ENCODE measurements around the gene STX11. TPM values are rescaled to one million over a fixed set of nuclear protein-coding genes. Genes with fewer than 3 reads are reported as not detected.

Gene STX11
- total RNA-seq, 1 experiment from 2014 or later = 3.2 TPM

- no peaks in the 10 kb centered on the region for H3K36me3 ChIP-seq (ENCODE audit: control insufficient read depth, insufficient read depth, low read length)
- H3K27ac ChIP-seq (ENCODE audit: low read length) = no peak overlapping the region
- ATAC-seq (no peak), DNase-seq (ENCODE audit: low read depth, low spot score) (no peak)
- BruUV-seq (replicated peaks) = no TSS peak
- H3K4me3 ChIP-seq (ENCODE audit: low read depth in 2 of 2, low read length in 2 of 2) = no peak overlapping the region
- in situ Hi-C loops (cut with HindIII; ENCODE audit: low pct_unique_long_range_greater_than_20kb, low sequenced_read_pairs) (no loop called here), intact Hi-C loops (cut with micrococcal nuclease; ENCODE audit: unreplicated experiment) (no loop called here)
- no peaks in the 10 kb centered on the region for H3K4me1 ChIP-seq (ENCODE audit: control insufficient read depth, insufficient read depth, low read length)
- ChIA-PET CTCF (no interaction called here), POLR2A (no interaction called here)
- H3K9me3 ChIP-seq (ENCODE audit: control insufficient read depth, insufficient read depth, low read depth, low read length) = no peaks in the 10 kb centered on the region
- no peak for TF ChIP-seq SIN3A (IDR thresholded peaks at IDR 0.05; ENCODE audit: borderline replicate concordance, insufficient read depth, low read depth, low read length)
- no peak for TF ChIP-seq POLR2AphosphoS5 (IDR thresholded peaks at IDR 0.05; ENCODE audit: low read depth, low read length)
- TF ChIP-seq REST (IDR thresholded peaks at IDR 0.05; ENCODE audit: insufficient read depth in 1 of 2, low read depth in 2 of 2, low read length in 1 of 2) = no peak
- TF ChIP-seq, protein P1, sequence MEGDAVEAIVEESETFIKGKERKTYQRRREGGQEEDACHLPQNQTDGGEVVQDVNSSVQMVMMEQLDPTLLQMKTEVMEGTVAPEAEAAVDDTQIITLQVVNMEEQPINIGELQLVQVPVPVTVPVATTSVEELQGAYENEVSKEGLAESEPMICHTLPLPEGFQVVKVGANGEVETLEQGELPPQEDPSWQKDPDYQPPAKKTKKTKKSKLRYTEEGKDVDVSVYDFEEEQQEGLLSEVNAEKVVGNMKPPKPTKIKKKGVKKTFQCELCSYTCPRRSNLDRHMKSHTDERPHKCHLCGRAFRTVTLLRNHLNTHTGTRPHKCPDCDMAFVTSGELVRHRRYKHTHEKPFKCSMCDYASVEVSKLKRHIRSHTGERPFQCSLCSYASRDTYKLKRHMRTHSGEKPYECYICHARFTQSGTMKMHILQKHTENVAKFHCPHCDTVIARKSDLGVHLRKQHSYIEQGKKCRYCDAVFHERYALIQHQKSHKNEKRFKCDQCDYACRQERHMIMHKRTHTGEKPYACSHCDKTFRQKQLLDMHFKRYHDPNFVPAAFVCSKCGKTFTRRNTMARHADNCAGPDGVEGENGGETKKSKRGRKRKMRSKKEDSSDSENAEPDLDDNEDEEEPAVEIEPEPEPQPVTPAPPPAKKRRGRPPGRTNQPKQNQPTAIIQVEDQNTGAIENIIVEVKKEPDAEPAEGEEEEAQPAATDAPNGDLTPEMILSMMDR (IDR thresholded peaks at IDR 0.05) = no peak
- no peak for TF ChIP-seq TCF7L2 (IDR thresholded peaks at IDR 0.05; ENCODE audit: low read depth, low read length)
- no peaks in the 10 kb centered on the region for H3K27me3 ChIP-seq (ENCODE audit: control insufficient read depth, insufficient read depth, low read length)
Observed at GRCh38 chr6:144223686-144224085, 73.4 kb downstream of the STX11 start.

GRCh38 chr6:144231721-144232120 is 81.4 kb downstream of the STX11 start:
- in situ Hi-C loops (cut with HindIII; ENCODE audit: low pct_unique_long_range_greater_than_20kb, low sequenced_read_pairs) = no loop called here
- CTCF ChIA-PET = no interaction called here
- no TSS peak for BruUV-seq (replicated peaks)

More at GRCh38 chr6:144231721-144232120, 81.4 kb downstream of the STX11 start:
- DNase-seq (ENCODE audit: low read depth, low spot score) (no peak), ATAC-seq (no peak)
- Histone ChIP-seq H3K9me3 (ENCODE audit: control insufficient read depth, insufficient read depth, low read depth, low read length) (no peaks in the 10 kb centered on the region), H3K4me3 (ENCODE audit: low read depth in 2 of 2, low read length in 2 of 2) (no peak overlapping the region), H3K36me3 (ENCODE audit: control insufficient read depth, insufficient read depth, low read length) (no peaks in the 10 kb centered on the region), H3K27ac (ENCODE audit: low read length) (no peak overlapping the region), H3K4me1 (ENCODE audit: control insufficient read depth, insufficient read depth, low read length) (no peaks in the 10 kb centered on the region), H3K27me3 (ENCODE audit: control insufficient read depth, insufficient read depth, low read length) (no peaks in the 10 kb centered on the region)
- intact Hi-C loops (cut with micrococcal nuclease; ENCODE audit: unreplicated experiment) = no loop called here
- TF ChIP-seq, protein P1 (IDR thresholded peaks at IDR 0.05) = no peak
- TF ChIP-seq TCF7L2 (IDR thresholded peaks at IDR 0.05; ENCODE audit: low read depth, low read length) = no peak
- TF ChIP-seq POLR2AphosphoS5 (IDR thresholded peaks at IDR 0.05; ENCODE audit: low read depth, low read length) = no peak
- no peak for TF ChIP-seq SIN3A (IDR thresholded peaks at IDR 0.05; ENCODE audit: borderline replicate concordance, insufficient read depth, low read depth, low read length)
- TF ChIP-seq REST (IDR thresholded peaks at IDR 0.05; ENCODE audit: insufficient read depth in 1 of 2, low read depth in 2 of 2, low read length in 1 of 2) = no peak
- POLR2A ChIA-PET = no interaction called here

All from Panc1 (cell line).